ENCODE results near the gene SH2D6.
"Not testable (repeated sequence)": the region's sequence is repeated elsewhere in the genome, so short reads cannot be mapped to it uniquely, and the experiment has no call there.

The SH2D6 gene

GRCh38 chr2:85439025-85439472 lies 20.5 kb downstream of the SH2D6 start:
- Histone ChIP-seq H3K9ac (ENCODE audit: low read length) (no peak overlapping the region), H2AFZ (ENCODE audit: low read depth, low read length, severe bottlenecking) (no peak overlapping the region), H3K79me2 (ENCODE audit: insufficient read depth, low read length) (no peaks in the 10 kb centered on the region), H3K27ac (ENCODE audit: low read depth, low read length) (no peak overlapping the region), H3K9me2 (replicated peaks; ENCODE audit: insufficient read depth, low read length) (no peaks in the 10 kb centered on the region), H3K4me3 (ENCODE audit: insufficient read depth, low read length, poor library complexity, severe bottlenecking) (no peak overlapping the region), H3K4me2 (ENCODE audit: low read depth, low read length, poor library complexity, severe bottlenecking) (no peak overlapping the region), H3F3A (ENCODE audit: insufficient read depth) (no peaks in the 10 kb centered on the region), H4K20me1 (ENCODE audit: low read depth, low read length) (no peaks in the 10 kb centered on the region), H3K9me3 (ENCODE audit: insufficient read depth, low read length) (no peaks in the 10 kb centered on the region), H3K36me3 (ENCODE audit: low read length) (no peaks in the 10 kb centered on the region), H3K27me3 (ENCODE audit: low read length) (no peaks in the 10 kb centered on the region)
- TF ChIP-seq CTCF (IDR thresholded peaks at IDR 0.05; ENCODE audit: insufficient read depth, low read length, poor library complexity, severe bottlenecking) (no peak), EZH2phosphoT487 (conservative IDR thresholded peaks at IDR 0.05; ENCODE audit: low read length) (no peak)

- not testable (repeated sequence) for H3K27ac ChIP-seq (ENCODE audit: low read depth, low read length); H4K20me1 ChIP-seq (ENCODE audit: low read depth, low read length); H3K4me2 ChIP-seq (ENCODE audit: low read depth, low read length, poor library complexity, severe bottlenecking); H3F3A ChIP-seq (ENCODE audit: insufficient read depth); H3K36me3 ChIP-seq (ENCODE audit: low read length); H3K4me3 ChIP-seq (ENCODE audit: insufficient read depth, low read length, poor library complexity, severe bottlenecking); H3K79me2 ChIP-seq (ENCODE audit: insufficient read depth, low read length); H3K9me3 ChIP-seq (ENCODE audit: insufficient read depth, low read length); H2AFZ ChIP-seq (ENCODE audit: low read depth, low read length, severe bottlenecking); H3K9me2 ChIP-seq (replicated peaks; ENCODE audit: insufficient read depth, low read length); H3K9ac ChIP-seq (ENCODE audit: low read length); H3K27me3 ChIP-seq (ENCODE audit: low read length)
These were observed 21.1 kb downstream of the SH2D6 start for GRCh38 chr2:85439569-85439968.

GRCh38 chr2:85439986-85440385 lies 21.5 kb downstream of the SH2D6 start:
- no peak overlapping the region for H2AFZ ChIP-seq (ENCODE audit: low read depth, low read length, severe bottlenecking)
- H3K4me3 ChIP-seq (ENCODE audit: insufficient read depth, low read length, poor library complexity, severe bottlenecking), result no peak overlapping the region
- no peaks in the 10 kb centered on the region for H4K20me1 ChIP-seq (ENCODE audit: low read depth, low read length)
- H3K9me3 ChIP-seq (ENCODE audit: insufficient read depth, low read length), result no peaks in the 10 kb centered on the region
- no peaks in the 10 kb centered on the region for H3K9me2 ChIP-seq (replicated peaks; ENCODE audit: insufficient read depth, low read length)
- TF ChIP-seq CTCF (IDR thresholded peaks at IDR 0.05; ENCODE audit: insufficient read depth, low read length, poor library complexity, severe bottlenecking) (no peak), EZH2phosphoT487 (conservative IDR thresholded peaks at IDR 0.05; ENCODE audit: low read length) (no peak)
- no peak overlapping the region for H3K27ac ChIP-seq (ENCODE audit: low read depth, low read length)
- H3K36me3 ChIP-seq (ENCODE audit: low read length), result no peaks in the 10 kb centered on the region
- H3K4me2 ChIP-seq (ENCODE audit: low read depth, low read length, poor library complexity, severe bottlenecking), result no peak overlapping the region
- no peaks in the 10 kb centered on the region for H3K27me3 ChIP-seq (ENCODE audit: low read length)
- no peaks in the 10 kb centered on the region for H3F3A ChIP-seq (ENCODE audit: insufficient read depth)
- H3K79me2 ChIP-seq (ENCODE audit: insufficient read depth, low read length), result no peaks in the 10 kb centered on the region
- H3K9ac ChIP-seq (ENCODE audit: low read length), result no peak overlapping the region

DNA sequence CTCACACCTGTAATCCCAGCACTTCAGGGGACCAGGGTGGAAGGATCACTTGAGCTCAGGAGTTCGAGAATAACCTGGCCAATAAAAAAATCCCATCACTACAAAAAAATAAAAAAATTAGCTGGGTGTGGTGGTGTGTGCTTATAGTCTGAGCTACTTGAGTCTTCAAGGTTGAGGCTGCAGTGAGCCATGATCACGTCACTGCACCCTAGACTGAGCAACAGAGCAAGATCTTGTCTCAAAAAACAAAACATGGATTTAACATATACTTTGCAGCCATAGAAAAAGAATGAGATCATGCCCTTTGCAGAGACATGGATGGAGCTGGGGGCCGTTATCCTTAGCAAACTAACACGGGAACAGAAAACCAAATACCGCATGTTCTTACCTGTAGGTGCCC lies 22.2 kb downstream of the SH2D6 start:
- Histone ChIP-seq H3K9me2 (replicated peaks; ENCODE audit: insufficient read depth, low read length) (no peaks in the 10 kb centered on the region), H3K79me2 (ENCODE audit: insufficient read depth, low read length) (no peaks in the 10 kb centered on the region), H4K20me1 (ENCODE audit: low read depth, low read length) (no peaks in the 10 kb centered on the region), H3K4me2 (ENCODE audit: low read depth, low read length, poor library complexity, severe bottlenecking) (no peak overlapping the region), H3K27me3 (ENCODE audit: low read length) (no peaks in the 10 kb centered on the region), H3K4me3 (ENCODE audit: insufficient read depth, low read length, poor library complexity, severe bottlenecking) (no peak overlapping the region), H3K9ac (ENCODE audit: low read length) (no peak overlapping the region), H3K9me3 (ENCODE audit: insufficient read depth, low read length) (no peaks in the 10 kb centered on the region), H3K27ac (ENCODE audit: low read depth, low read length) (no peak overlapping the region), H3F3A (ENCODE audit: insufficient read depth) (no peaks in the 10 kb centered on the region), H3K36me3 (ENCODE audit: low read length) (no peaks in the 10 kb centered on the region), H2AFZ (ENCODE audit: low read depth, low read length, severe bottlenecking) (no peak overlapping the region)
- TF ChIP-seq CTCF (IDR thresholded peaks at IDR 0.05; ENCODE audit: insufficient read depth, low read length, poor library complexity, severe bottlenecking) (no peak), EZH2phosphoT487 (conservative IDR thresholded peaks at IDR 0.05; ENCODE audit: low read length) (no peak)

Measured in SU-DHL-6 (cell line).